ENCODE results near the gene BDNF. TPM values are rescaled to one million over a fixed set of nuclear protein-coding genes. Genes with fewer than 3 reads are reported as not detected.
"Not testable (repeated sequence)": the region's sequence is repeated elsewhere in the genome, so short reads cannot be mapped to it uniquely, and the experiment has no call there.

Gene BDNF
- under 1 TPM; 0.02 to 0.33 (median 0.22) TPM for polyA plus RNA-seq

DNA sequence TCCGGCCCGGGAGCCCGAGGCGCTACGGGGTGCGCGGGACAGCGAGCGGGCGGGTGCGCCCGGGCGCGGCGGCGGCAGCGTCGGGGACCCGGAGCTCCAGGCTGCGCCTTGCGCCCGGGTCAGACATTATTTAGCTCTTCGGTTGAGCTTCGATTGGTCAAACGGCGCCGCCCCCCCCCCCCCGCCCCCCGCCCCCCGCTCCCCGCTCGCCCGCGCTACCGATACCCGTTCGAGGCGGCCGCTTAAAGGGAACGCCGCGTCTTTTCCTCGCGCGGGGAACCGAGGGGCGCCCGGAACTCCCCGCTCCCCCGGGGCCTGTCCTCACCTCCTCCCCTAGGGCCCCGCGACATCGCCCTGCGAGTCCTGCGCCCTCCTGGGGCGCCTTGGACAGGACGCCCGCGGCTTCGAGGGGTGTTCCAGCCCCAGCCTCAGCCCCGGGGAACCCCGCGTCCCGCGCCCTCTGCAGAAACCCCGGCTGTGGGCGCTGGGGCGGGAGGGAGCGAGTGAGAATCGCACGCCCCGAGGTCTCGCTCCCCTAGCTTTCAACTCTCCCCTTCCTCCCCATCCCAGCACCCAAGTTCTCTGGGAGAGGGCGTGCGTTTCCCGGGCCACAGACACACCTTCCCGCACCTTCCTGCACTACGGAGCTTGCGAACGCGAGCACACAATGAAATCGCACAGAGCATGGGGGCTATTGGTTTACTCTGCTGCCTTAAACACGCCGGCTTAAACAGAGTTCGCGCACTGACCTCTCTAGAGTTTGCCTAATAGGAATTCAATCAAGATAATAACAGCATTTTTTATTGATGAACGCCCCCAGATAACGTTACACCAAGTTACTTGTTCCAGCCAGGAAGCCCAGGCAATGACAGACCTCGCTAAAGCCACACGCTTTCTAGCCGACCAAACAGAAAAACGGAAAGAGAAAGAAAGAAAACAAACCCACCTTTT is at the start of gene BDNF:
Gene BDNF (minus strand): TSS at position 105 of the 951 bp plus-strand sequence. CDS start 41,891 bp downstream, outside the sequence.
- 1% methylated on average over 67 to 92 of the region's 92 CpGs for WGBS, 3 donors
- H3K27ac ChIP-seq (ENCODE audit: low read depth, low read length) = no peak within 1 kb of the TSS

DNA sequence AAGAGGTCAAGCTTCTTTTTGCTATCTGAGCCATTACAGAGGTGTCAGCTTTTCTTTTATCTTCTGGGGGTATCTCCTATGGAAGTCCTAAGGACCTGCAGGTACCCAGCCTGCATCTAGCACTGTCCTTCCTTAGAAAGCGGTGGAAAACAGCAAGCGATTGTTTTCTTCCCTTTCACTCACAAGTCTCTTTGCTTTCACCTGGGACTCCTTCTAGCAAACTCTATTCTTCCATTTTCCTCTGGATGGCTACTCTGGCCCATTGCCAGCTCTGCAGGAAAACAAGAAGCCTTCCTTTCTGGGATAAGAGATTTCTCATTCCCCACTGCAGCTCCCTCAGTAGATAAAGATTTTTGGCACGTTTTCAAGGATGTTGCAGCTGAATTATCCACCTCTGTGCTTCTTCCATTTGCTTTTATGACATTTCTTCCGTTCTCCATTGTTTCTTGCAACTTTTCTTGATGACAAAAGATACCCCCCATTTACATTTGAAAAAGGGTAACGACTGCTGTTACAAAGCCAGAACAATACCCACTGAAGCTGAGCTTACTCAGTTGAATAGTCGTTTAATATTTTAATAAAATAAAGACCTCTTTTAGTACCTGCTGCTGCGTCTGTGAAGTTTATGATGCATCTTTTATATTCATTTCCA is 40.2 kb upstream of the BDNF start:
- no peak overlapping the region for H3K27ac ChIP-seq (ENCODE audit: low read depth, low read length)
- 34 to 45% (median 41%) methylated on average over 7 of the region's 7 CpGs for WGBS, 3 donors

DNA sequence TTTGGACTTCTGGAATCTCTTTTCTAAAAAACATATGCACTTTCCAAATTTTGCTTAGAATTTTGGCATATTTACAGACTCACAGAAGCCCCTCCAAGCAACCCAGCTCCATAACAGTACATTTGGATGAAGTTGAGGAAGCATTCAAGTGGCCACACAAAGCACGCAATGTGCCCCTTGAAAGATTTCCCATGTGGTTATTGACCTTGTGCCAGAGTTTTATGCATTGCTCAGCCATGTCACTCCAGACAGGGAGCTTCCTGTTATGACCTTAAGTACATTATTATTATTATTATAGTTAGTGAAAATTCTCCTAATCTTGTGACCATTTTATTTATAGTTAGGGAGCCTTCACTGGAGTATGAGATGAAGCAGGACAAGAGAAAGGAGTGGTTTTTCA is 35.0 kb upstream of the BDNF start:
- 26 to 44% (median 27%) methylated on average over 1 of the region's 1 CpG for WGBS, 3 donors

GRCh38 chr11:27731803-27732202 is 31.5 kb upstream of the BDNF start:
- WGBS, 3 donors = 90 to 95% (median 91%) methylated on average over 7 of the region's 7 CpGs
- not testable (repeated sequence) for H3K27ac ChIP-seq (ENCODE audit: low read depth, low read length)

More for the DNA sequence above, 35.0 kb upstream of the BDNF start:
- no peak overlapping the region for H3K27ac ChIP-seq (ENCODE audit: low read depth, low read length)

GRCh38 chr11:27726981-27727380 is 26.7 kb upstream of the BDNF start:
- no peak overlapping the region for H3K27ac ChIP-seq (ENCODE audit: low read depth, low read length)
- 47 to 67% (median 56%) methylated on average over 1 of the region's 1 CpG for WGBS, 3 donors

DNA sequence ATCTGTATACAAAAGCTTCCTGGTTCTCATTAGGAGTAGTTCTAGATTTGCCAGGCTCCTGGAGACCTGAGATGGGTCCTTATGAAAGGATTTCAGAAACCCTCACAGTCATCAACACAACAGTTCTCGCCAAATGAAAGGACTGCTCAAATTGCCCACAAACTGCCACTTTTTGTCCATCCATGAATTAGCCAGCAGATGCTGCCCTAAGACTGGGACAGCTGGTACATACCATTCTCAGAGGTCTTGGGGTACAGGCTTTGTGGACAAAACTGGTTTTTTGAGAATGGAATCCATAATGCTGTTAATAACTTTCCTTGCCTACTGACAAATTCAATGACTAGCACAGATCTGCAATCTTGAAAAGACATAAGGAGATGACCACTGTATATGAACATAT is 23.4 kb upstream of the BDNF start:
- 67 to 71% (median 70%) methylated on average over 1 of the region's 1 CpG for WGBS, 3 donors
- no peak overlapping the region for H3K27ac ChIP-seq (ENCODE audit: low read depth, low read length)

DNA sequence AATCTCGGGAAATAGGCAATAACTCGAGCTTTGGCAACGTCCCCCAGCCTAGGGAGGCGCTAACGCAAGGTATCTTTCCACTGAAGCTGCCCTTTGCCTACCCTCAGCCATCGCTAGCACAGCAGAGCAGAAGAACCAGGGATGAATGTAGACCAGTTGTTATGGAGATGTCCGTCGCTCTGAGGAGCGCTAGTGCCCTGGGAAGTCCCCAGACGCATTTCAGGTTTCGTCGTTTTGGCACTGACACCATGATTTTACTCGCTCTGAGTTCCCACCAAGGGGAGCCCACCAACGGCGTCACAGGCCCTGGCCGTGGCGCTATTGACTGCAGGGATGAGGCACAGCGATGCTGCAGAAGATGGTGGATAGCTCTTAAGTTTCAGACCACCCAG is 22.7 kb upstream of the BDNF start:
- 1 to 3% (median 2%) methylated on average over 18 of the region's 18 CpGs for whole genome bisulfite sequencing, 3 donors
- no peak overlapping the region for H3K27ac ChIP-seq (ENCODE audit: low read depth, low read length)

GRCh38 chr11:27722117-27722952 is 22.1 kb upstream of the BDNF start:
- 1 to 2% (median 1%) methylated on average over 58 to 60 of the region's 60 CpGs for WGBS, 3 donors
- H3K27ac ChIP-seq (ENCODE audit: low read depth, low read length) = no peak overlapping the region

DNA sequence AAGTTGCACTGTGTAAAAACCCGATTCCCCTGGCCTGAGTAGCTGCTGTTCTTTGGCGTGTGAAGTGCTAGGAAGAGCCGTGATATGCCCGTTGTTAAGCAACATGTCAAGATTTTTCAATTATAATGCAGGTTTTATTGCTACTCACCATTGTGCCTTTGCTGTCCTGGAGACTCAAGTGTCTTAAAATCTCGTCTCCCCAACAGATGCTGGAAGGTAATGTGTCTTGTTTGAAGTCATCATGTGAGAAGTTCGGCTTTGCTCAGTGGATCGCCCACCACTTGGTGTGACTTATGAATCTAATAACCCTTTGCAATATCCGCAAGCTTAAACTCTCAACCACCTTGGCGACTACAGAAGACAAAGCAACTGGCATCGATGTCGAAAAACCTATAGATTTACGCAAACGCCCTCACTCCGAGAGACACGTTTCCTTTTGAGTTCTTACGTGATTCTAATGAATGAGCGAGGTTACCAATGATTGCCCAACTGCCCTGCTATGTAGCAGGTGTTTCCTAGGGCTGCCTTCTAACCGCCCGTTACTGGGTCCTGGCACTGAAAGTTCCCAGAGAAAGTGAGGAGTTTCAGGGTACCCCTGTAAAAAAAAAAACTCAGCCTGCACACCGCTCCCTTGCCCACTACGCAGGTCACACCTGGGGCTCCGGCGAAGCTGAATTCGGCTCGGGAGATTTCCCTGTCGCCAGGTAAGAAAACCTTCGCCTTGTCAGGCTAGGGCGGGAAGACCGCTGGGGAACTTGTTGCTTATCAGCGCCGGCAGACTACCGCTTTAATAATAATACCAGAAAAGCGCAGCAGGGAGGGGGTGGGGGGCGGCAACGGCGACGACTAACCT is 21.2 kb upstream of the BDNF start:
- 5 to 6% (median 6%) methylated on average over 37 of the region's 37 CpGs for WGBS, 3 donors
- no peak overlapping the region for H3K27ac ChIP-seq (ENCODE audit: low read depth, low read length)

GRCh38 chr11:27720277-27720830 is 20.1 kb upstream of the BDNF start:
- WGBS, 3 donors = 5 to 8% (median 7%) methylated on average over 25 of the region's 25 CpGs
- no peak overlapping the region for H3K27ac ChIP-seq (ENCODE audit: low read depth, low read length)

GRCh38 chr11:27719546-27719925 is 19.3 kb upstream of the BDNF start:
- H3K27ac ChIP-seq (ENCODE audit: low read depth, low read length) = no peak overlapping the region
- WGBS, 3 donors = 7 to 9% (median 9%) methylated on average over 13 to 16 of the region's 16 CpGs

DNA sequence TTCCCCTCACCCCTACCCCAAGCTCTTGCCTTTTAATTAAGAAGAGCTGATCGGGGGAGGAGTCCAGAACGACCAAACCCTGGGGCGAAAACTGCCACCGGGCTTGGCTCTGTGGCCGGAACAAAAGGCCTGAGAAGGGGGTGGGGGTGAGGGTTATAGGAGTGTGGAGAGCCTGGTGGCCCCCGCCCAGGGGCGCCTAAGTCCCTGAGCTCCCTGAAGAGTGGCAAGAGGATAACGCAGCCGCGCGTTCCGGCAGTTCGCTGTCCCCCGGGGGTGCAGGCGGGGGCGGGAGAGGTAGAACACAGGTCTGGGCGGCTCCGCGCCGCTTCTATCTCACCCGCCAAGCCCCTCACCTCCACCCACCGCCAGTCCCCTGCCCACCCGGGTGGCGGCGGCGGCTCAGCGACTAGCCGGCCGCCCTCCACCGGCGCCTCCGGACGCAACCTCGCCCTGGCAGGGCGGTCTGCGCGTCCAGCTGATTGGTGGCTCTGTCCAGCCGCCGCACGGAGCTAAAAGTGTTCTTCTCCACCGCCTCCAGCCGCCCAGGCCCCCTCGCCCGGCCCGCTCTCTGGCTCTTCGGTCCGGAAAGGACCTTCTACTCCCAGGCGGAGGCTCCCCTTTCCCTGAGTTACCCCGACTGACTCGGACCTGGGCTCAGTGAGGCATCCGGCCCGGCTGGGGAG is 18.7 kb upstream of the BDNF start:
- WGBS, 3 donors = 1 to 3% (median 2%) methylated on average over 38 to 52 of the region's 52 CpGs

DNA sequence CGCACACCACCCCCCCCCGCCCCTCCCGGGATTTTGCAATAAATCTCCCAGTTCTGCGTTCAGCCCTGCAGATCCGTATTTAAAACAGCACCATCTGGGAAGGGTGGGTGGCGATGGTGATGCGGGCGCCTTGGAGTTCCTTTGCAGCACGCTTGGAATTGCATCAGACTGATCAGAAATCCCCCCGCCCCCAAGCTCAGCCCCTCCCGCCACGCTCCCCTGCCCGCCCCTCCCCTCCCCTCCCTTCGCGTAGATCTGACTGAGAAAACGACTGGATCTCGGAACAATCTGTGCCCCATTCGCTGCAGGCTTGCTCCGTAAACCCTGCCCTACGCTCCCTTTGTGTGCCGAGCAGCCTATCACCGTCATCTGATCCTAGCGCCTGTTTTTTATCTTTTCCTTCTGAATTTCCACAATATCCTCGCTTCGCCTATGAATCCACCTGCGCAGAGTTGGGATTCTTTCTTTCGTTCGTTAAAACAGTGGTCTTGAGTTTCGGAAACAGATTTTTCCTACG is 18.1 kb upstream of the BDNF start:
- 1 to 3% (median 2%) methylated on average over 29 to 30 of the region's 30 CpGs for WGBS, 3 donors
- H3K27ac ChIP-seq (ENCODE audit: low read depth, low read length) = no peak overlapping the region

More for the DNA sequence above, 18.7 kb upstream of the BDNF start:
- no peak overlapping the region for H3K27ac ChIP-seq (ENCODE audit: low read depth, low read length)

DNA sequence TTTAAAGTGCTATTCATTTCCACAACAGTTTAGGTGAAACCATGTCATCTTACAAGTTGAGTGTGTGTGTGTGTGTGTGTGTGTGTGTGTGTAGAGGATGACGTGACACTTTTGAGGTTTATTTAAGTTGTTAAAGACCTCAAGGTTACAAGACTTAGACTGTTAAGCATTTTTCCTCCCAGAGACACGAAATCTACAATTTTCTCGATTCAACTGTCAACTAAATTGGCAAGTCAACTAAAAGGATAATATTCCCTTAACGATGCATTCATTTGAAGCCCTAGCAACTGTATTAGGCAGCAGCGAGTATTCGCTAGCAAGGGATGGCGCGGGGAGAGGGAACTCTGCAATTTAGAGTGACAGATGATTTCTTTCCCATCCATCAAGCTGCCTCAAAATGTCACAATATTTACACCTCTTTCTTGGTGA is 17.6 kb upstream of the BDNF start:
- H3K27ac ChIP-seq (ENCODE audit: low read depth, low read length) = no peak overlapping the region
- 4 to 9% (median 5%) methylated on average over 8 of the region's 8 CpGs for WGBS, 3 donors

DNA sequence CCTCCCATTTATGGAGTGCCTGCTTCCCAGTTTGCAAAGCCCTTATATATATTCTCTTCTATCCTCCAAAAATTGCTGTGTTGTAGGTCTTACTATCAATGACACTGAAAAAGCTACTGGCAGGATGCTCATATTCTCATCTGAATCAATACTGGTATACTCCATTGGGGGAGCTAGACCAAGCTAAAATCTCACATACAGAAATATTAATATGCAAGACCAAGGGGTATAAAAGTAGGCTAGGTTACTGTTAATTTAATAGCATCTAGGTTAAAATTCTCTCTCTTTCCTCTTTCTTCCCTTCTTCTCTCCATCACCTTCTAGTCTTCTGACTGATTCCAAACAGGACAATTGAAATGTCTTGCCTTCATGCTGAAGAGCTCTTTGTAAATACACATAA is 17.1 kb upstream of the BDNF start:
- H3K27ac ChIP-seq (ENCODE audit: low read depth, low read length) = no peak overlapping the region

- 54 to 70% (median 58%) methylated on average over 2 of the region's 2 CpGs for WGBS, 3 donors
Observed at GRCh38 chr11:27716835-27717234, 16.6 kb upstream of the BDNF start.

DNA sequence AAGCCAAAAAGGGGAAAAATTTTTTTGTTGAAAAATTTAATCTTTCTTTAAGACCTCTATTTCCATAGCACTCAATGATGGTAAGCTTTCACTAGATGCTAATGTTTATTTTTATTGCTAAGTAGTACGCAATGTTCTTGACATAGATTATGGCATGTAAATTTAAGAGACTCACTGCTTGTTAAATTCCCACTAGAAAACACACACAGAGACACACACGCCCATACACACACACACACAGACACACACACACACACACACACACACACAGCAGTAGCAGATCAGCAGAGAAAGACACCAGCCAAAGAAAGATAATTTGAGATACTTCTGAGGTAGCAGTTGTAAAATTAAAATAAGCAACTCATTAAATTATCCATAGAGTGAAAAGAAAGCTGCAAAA is 16.0 kb upstream of the BDNF start:
- H3K27ac ChIP-seq (ENCODE audit: low read depth, low read length) = no peak overlapping the region
- 69 to 84% (median 79%) methylated on average over 2 of the region's 2 CpGs for WGBS, 3 donors

More at GRCh38 chr11:27716835-27717234, 16.6 kb upstream of the BDNF start:
- H3K27ac ChIP-seq (ENCODE audit: low read depth, low read length) = no peak overlapping the region
